ENCODE measurements around the gene C10orf120.

DNA sequence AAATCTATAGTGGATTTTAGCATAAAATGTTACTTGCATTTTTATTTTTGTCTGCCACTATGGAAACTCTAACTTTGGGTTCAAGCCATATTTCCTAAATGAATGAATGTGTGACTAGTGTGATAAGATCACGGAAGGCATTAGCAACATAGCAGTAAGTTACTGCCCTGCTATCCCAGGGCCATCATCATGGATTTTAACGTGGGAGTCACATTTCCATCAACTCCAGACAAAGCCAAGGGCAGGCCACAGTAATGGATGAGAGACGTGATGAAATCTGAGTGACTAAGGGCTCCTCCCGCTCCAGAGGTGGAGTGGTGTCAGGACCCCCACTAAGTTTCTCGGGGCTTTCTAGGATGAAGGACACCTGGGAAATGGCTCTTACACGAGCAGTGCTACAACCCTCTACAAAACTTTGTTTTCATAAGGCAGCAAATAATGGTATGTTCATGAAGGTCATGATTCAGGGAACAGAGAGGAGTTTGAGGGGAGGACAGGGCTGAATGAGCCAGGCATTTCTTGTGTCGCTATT, 34.3 kb downstream of the C10orf120 start:
- TF ChIP-seq, protein P1, sequence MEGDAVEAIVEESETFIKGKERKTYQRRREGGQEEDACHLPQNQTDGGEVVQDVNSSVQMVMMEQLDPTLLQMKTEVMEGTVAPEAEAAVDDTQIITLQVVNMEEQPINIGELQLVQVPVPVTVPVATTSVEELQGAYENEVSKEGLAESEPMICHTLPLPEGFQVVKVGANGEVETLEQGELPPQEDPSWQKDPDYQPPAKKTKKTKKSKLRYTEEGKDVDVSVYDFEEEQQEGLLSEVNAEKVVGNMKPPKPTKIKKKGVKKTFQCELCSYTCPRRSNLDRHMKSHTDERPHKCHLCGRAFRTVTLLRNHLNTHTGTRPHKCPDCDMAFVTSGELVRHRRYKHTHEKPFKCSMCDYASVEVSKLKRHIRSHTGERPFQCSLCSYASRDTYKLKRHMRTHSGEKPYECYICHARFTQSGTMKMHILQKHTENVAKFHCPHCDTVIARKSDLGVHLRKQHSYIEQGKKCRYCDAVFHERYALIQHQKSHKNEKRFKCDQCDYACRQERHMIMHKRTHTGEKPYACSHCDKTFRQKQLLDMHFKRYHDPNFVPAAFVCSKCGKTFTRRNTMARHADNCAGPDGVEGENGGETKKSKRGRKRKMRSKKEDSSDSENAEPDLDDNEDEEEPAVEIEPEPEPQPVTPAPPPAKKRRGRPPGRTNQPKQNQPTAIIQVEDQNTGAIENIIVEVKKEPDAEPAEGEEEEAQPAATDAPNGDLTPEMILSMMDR (conservative IDR thresholded peaks at IDR 0.05; ENCODE audit: low read depth in 2 of 2), result no peak
- TF ChIP-seq EZH2 (IDR thresholded peaks at IDR 0.05; ENCODE audit: low read depth, unreplicated experiment) (no peak), POLR2AphosphoS5 (IDR thresholded peaks at IDR 0.05; ENCODE audit: low read depth) (no peak), CREB1 (CRISPR knock-in tag; IDR thresholded peaks at IDR 0.05; ENCODE audit: low read depth) (no peak), ZNF331 (CRISPR knock-in tag; IDR thresholded peaks at IDR 0.05; ENCODE audit: low read depth) (no peak), STAT1 (IDR thresholded peaks at IDR 0.05; ENCODE audit: unreplicated experiment) (no peak), EZH2phosphoT487 (IDR thresholded peaks at IDR 0.05; ENCODE audit: unreplicated experiment) (no peak), NANOG (IDR thresholded peaks at IDR 0.05; ENCODE audit: borderline replicate concordance) (no peak), ZNF114 (CRISPR knock-in tag; IDR thresholded peaks at IDR 0.05) (no peak), JUNB (IDR thresholded peaks at IDR 0.05; ENCODE audit: unreplicated experiment) (no peak)
- TF ChIP-seq, protein P2, sequence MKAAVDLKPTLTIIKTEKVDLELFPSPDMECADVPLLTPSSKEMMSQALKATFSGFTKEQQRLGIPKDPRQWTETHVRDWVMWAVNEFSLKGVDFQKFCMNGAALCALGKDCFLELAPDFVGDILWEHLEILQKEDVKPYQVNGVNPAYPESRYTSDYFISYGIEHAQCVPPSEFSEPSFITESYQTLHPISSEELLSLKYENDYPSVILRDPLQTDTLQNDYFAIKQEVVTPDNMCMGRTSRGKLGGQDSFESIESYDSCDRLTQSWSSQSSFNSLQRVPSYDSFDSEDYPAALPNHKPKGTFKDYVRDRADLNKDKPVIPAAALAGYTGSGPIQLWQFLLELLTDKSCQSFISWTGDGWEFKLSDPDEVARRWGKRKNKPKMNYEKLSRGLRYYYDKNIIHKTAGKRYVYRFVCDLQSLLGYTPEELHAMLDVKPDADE (IDR thresholded peaks at IDR 0.05), result no peak
- TF ChIP-seq, protein P3, sequence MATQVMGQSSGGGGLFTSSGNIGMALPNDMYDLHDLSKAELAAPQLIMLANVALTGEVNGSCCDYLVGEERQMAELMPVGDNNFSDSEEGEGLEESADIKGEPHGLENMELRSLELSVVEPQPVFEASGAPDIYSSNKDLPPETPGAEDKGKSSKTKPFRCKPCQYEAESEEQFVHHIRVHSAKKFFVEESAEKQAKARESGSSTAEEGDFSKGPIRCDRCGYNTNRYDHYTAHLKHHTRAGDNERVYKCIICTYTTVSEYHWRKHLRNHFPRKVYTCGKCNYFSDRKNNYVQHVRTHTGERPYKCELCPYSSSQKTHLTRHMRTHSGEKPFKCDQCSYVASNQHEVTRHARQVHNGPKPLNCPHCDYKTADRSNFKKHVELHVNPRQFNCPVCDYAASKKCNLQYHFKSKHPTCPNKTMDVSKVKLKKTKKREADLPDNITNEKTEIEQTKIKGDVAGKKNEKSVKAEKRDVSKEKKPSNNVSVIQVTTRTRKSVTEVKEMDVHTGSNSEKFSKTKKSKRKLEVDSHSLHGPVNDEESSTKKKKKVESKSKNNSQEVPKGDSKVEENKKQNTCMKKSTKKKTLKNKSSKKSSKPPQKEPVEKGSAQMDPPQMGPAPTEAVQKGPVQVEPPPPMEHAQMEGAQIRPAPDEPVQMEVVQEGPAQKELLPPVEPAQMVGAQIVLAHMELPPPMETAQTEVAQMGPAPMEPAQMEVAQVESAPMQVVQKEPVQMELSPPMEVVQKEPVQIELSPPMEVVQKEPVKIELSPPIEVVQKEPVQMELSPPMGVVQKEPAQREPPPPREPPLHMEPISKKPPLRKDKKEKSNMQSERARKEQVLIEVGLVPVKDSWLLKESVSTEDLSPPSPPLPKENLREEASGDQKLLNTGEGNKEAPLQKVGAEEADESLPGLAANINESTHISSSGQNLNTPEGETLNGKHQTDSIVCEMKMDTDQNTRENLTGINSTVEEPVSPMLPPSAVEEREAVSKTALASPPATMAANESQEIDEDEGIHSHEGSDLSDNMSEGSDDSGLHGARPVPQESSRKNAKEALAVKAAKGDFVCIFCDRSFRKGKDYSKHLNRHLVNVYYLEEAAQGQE (IDR thresholded peaks at IDR 0.05; ENCODE audit: unreplicated experiment), result no peak
- TF ChIP-seq, protein P4, sequence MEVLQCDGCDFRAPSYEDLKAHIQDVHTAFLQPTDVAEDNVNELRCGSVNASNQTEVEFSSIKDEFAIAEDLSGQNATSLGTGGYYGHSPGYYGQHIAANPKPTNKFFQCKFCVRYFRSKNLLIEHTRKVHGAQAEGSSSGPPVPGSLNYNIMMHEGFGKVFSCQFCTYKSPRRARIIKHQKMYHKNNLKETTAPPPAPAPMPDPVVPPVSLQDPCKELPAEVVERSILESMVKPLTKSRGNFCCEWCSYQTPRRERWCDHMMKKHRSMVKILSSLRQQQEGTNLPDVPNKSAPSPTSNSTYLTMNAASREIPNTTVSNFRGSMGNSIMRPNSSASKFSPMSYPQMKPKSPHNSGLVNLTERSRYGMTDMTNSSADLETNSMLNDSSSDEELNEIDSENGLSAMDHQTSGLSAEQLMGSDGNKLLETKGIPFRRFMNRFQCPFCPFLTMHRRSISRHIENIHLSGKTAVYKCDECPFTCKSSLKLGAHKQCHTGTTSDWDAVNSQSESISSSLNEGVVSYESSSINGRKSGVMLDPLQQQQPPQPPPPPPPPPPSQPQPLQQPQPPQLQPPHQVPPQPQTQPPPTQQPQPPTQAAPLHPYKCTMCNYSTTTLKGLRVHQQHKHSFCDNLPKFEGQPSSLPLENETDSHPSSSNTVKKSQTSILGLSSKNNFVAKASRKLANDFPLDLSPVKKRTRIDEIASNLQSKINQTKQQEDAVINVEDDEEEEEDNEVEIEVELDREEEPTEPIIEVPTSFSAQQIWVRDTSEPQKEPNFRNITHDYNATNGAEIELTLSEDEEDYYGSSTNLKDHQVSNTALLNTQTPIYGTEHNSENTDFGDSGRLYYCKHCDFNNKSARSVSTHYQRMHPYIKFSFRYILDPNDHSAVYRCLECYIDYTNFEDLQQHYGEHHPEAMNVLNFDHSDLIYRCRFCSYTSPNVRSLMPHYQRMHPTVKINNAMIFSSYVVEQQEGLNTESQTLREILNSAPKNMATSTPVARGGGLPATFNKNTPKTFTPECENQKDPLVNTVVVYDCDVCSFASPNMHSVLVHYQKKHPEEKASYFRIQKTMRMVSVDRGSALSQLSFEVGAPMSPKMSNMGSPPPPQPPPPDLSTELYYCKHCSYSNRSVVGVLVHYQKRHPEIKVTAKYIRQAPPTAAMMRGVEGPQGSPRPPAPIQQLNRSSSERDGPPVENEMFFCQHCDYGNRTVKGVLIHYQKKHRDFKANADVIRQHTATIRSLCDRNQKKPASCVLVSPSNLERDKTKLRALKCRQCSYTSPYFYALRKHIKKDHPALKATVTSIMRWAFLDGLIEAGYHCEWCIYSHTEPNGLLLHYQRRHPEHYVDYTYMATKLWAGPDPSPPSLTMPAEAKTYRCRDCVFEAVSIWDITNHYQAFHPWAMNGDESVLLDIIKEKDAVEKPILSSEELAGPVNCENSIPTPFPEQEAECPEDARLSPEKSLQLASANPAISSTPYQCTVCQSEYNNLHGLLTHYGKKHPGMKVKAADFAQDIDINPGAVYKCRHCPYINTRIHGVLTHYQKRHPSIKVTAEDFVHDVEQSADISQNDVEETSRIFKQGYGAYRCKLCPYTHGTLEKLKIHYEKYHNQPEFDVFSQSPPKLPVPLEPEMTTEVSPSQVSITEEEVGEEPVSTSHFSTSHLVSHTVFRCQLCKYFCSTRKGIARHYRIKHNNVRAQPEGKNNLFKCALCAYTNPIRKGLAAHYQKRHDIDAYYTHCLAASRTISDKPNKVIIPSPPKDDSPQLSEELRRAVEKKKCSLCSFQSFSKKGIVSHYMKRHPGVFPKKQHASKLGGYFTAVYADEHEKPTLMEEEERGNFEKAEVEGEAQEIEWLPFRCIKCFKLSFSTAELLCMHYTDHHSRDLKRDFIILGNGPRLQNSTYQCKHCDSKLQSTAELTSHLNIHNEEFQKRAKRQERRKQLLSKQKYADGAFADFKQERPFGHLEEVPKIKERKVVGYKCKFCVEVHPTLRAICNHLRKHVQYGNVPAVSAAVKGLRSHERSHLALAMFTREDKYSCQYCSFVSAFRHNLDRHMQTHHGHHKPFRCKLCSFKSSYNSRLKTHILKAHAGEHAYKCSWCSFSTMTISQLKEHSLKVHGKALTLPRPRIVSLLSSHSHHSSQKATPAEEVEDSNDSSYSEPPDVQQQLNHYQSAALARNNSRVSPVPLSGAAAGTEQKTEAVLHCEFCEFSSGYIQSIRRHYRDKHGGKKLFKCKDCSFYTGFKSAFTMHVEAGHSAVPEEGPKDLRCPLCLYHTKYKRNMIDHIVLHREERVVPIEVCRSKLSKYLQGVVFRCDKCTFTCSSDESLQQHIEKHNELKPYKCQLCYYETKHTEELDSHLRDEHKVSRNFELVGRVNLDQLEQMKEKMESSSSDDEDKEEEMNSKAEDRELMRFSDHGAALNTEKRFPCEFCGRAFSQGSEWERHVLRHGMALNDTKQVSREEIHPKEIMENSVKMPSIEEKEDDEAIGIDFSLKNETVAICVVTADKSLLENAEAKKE (CRISPR knock-in tag; IDR thresholded peaks at IDR 0.05), result no peak

Data from GM23338 (cell line).